Measurements from ENCODE around the gene IQCK.

The IQCK gene

DNA sequence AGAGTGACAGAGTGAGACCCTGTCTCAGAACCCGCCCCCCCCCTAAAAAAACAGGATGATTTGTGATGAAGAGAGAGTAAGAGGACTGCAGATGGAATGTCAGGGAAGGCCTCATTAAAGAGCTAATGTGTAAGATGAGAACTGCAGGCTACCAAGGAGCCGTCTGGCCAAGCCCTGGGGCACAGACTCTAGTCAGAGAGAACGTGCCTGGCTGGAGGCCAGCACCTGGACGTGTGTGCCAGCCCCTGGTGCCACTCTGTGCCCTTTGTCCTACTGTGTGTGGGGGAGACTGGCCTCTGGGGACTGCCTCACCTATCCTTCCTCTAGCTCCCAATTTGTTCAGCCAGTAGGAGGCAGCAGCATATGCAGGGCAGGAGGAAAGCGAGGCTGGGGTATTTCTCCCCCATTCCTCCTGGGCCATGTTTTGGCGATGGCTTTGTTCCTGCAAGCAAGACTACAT is 37.2 kb upstream of the IQCK start:
- TF ChIP-seq LEF1 (IDR thresholded peaks at IDR 0.05; ENCODE audit: borderline replicate concordance) (no peak), FOXM1 (IDR thresholded peaks at IDR 0.05; ENCODE audit: borderline replicate concordance) (no peak), CTBP1 (IDR thresholded peaks at IDR 0.05; ENCODE audit: borderline replicate concordance) (no peak), FOXK2 (IDR thresholded peaks at IDR 0.05) (no peak), ELF4 (IDR thresholded peaks at IDR 0.05) (no peak), FOXA1 (IDR thresholded peaks at IDR 0.05) (no peak), SUZ12 (IDR thresholded peaks at IDR 0.05) (no peak), NFRKB (IDR thresholded peaks at IDR 0.05) (no peak), TARDBP (IDR thresholded peaks at IDR 0.05) (no peak), BHLHE40 (IDR thresholded peaks at IDR 0.05; ENCODE audit: borderline replicate concordance) (no peak), SP1 (IDR thresholded peaks at IDR 0.05) (no peak), HDGF (IDR thresholded peaks at IDR 0.05; ENCODE audit: borderline replicate concordance) (no peak), ZNF384 (IDR thresholded peaks at IDR 0.05) (no peak), L3MBTL2 (conservative IDR thresholded peaks at IDR 0.05) (no peak), ARNT (IDR thresholded peaks at IDR 0.05) (no peak)
- TF ChIP-seq, protein P1, sequence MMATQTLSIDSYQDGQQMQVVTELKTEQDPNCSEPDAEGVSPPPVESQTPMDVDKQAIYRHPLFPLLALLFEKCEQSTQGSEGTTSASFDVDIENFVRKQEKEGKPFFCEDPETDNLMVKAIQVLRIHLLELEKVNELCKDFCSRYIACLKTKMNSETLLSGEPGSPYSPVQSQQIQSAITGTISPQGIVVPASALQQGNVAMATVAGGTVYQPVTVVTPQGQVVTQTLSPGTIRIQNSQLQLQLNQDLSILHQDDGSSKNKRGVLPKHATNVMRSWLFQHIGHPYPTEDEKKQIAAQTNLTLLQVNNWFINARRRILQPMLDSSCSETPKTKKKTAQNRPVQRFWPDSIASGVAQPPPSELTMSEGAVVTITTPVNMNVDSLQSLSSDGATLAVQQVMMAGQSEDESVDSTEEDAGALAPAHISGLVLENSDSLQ (IDR thresholded peaks at IDR 0.05), result no peak
- no peak for DNase-seq (ENCODE audit: extremely low spot score)
- POLR2A ChIA-PET, result no interaction called here
- CTCF ChIA-PET, result interaction anchor here (0.6 kb wide), 1 partner anchor 722 kb away, joined by 3 read pairs; no protein-coding TSS in a partner anchor

DNA sequence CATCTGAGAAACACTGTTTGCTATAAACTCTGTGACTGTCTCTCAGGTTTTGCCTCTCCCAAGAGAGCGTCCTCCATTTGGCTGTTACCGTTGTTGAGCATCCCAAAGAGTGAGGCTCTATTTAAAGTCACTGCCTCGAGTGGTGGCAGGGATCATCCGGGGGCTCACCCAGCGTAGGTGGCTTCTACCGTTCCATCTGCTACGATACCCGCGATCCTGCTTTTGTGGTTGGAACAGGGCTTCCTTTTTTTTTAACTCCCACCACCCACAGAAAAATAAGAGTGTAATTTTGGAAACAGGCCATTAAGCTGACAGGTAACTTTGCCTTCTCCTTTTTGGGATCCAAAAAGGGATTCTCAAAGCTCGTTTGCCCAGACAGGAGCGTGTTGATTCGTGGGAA is 36.4 kb upstream of the IQCK start:
- no peak for TF ChIP-seq TARDBP (IDR thresholded peaks at IDR 0.05)
- TF ChIP-seq ARNT (IDR thresholded peaks at IDR 0.05), result no peak
- no peak for TF ChIP-seq ZNF384 (IDR thresholded peaks at IDR 0.05)
- CTCF ChIA-PET, result no interaction called here
- POLR2A ChIA-PET, result no interaction called here
- no peak for DNase-seq (ENCODE audit: extremely low spot score)

DNA sequence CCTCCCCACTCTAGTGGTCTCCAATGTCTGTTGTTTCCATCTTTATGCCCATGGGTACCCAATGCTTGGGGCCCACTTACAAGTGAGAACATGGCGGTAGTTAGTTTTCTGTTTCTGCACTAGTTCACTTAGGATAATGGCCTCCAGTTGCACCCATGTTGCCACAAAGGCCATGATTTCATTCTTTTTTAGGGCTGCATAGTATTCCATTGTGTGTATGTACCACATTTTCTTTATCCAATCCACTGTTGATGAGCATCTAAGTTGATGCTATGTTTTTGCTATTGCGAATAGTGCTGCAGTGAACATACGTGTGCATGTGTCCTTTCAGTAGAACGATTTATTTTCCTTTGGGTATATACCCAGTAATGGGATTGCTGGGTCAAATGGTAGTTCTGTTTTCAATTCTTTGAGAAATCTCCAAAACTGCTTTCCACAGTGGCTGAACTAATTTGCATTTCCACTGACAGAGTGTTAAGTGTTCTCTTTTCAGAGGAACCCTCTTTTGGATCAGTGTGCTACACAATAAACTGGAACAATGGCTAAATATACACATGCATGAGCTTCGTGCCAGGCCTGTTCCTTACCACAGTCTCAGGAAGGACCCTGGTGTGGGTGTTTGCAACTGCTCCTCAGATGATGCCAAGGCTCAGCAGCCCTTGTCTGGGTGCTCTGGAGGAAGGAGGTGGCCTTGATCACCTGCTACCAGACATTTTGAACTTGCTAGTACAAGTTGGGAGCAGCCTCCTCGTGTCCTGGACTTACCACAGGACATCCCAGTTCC is 34.4 kb upstream of the IQCK start:
- ChIA-PET POLR2A (no interaction called here), CTCF (no interaction called here)
- TF ChIP-seq HDGF (IDR thresholded peaks at IDR 0.05; ENCODE audit: borderline replicate concordance) (no peak), CTBP1 (IDR thresholded peaks at IDR 0.05; ENCODE audit: borderline replicate concordance) (no peak), LEF1 (IDR thresholded peaks at IDR 0.05; ENCODE audit: borderline replicate concordance) (no peak), TARDBP (IDR thresholded peaks at IDR 0.05) (no peak), FOXM1 (IDR thresholded peaks at IDR 0.05; ENCODE audit: borderline replicate concordance) (no peak), ELF4 (IDR thresholded peaks at IDR 0.05) (no peak), NFRKB (IDR thresholded peaks at IDR 0.05) (no peak), BHLHE40 (IDR thresholded peaks at IDR 0.05; ENCODE audit: borderline replicate concordance) (no peak), L3MBTL2 (conservative IDR thresholded peaks at IDR 0.05) (no peak), SP1 (IDR thresholded peaks at IDR 0.05) (no peak), SUZ12 (IDR thresholded peaks at IDR 0.05) (no peak), FOXA1 (IDR thresholded peaks at IDR 0.05) (no peak)
- TF ChIP-seq, protein P1 (IDR thresholded peaks at IDR 0.05), result no peak
- DNase-seq (ENCODE audit: extremely low spot score), result no peak

GRCh38 chr16:19685176-19685575 is 32.9 kb upstream of the IQCK start:
- ChIA-PET CTCF (no interaction called here), POLR2A (no interaction called here)
- TF ChIP-seq FOXA1 (IDR thresholded peaks at IDR 0.05), result no peak
- TF ChIP-seq ARNT (IDR thresholded peaks at IDR 0.05), result no peak
- no peak for TF ChIP-seq HDGF (IDR thresholded peaks at IDR 0.05; ENCODE audit: borderline replicate concordance)
- TF ChIP-seq ELF4 (IDR thresholded peaks at IDR 0.05), result no peak
- TF ChIP-seq ZNF384 (IDR thresholded peaks at IDR 0.05), result no peak
- TF ChIP-seq, protein P1 (IDR thresholded peaks at IDR 0.05), result no peak
- TF ChIP-seq FOXM1 (IDR thresholded peaks at IDR 0.05; ENCODE audit: borderline replicate concordance), result no peak
- no peak for TF ChIP-seq SP1 (IDR thresholded peaks at IDR 0.05)
- TF ChIP-seq NFRKB (IDR thresholded peaks at IDR 0.05), result no peak
- no peak for DNase-seq (ENCODE audit: extremely low spot score)

DNA sequence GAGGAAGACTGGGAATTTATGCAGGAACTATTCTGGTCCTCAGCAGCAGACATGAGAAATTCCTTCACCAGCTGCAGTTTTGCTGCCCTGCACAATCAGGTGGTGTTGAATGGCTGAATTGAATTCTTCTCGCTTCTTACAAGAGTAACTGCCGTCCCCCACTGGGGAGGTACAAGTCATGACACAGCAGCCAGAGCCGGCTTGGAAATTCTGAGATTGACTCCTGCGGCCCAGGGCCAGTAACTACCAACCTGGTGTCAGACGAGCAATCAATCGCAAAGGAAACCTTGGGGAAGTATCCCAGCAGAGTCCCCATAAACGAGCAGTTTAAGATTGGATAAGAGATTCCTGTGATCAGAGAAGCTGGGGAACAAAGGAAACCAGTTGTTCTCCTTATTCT is 30.8 kb upstream of the IQCK start:
- DNase-seq (ENCODE audit: extremely low spot score), result no peak
- ChIA-PET POLR2A (no interaction called here), CTCF (no interaction called here)
- TF ChIP-seq SP1 (IDR thresholded peaks at IDR 0.05), result no peak
- TF ChIP-seq NFRKB (IDR thresholded peaks at IDR 0.05), result no peak
- TF ChIP-seq HDGF (IDR thresholded peaks at IDR 0.05; ENCODE audit: borderline replicate concordance), result no peak
- no peak for TF ChIP-seq FOXA1 (IDR thresholded peaks at IDR 0.05)
- no peak for TF ChIP-seq FOXM1 (IDR thresholded peaks at IDR 0.05; ENCODE audit: borderline replicate concordance)
- no peak for TF ChIP-seq FOXK2 (IDR thresholded peaks at IDR 0.05)
- TF ChIP-seq ELF4 (IDR thresholded peaks at IDR 0.05), result no peak
- TF ChIP-seq BHLHE40 (IDR thresholded peaks at IDR 0.05; ENCODE audit: borderline replicate concordance), result no peak
- no peak for TF ChIP-seq LEF1 (IDR thresholded peaks at IDR 0.05; ENCODE audit: borderline replicate concordance)
- no peak for TF ChIP-seq SUZ12 (IDR thresholded peaks at IDR 0.05)
- no peak for TF ChIP-seq ZNF384 (IDR thresholded peaks at IDR 0.05)
- no peak for TF ChIP-seq CTBP1 (IDR thresholded peaks at IDR 0.05; ENCODE audit: borderline replicate concordance)
- no peak for TF ChIP-seq TARDBP (IDR thresholded peaks at IDR 0.05)
- TF ChIP-seq, protein P1 (IDR thresholded peaks at IDR 0.05), result no peak
- no peak for TF ChIP-seq L3MBTL2 (conservative IDR thresholded peaks at IDR 0.05)
